GM13976 (cell line): Measurements from ENCODE around the gene EFNA4.

Experiments
- DNase-seq: peaks from one replicate; pipeline ENCODE4 v3.0.0; 2012; ENCODE audit warnings: low spot score
- in situ Hi-C: fragments of 300-500 bp; cut with MboI; formaldehyde crosslinking; loops from one replicate; pipeline ENCODE4 v1.12.0; 2022; ENCODE audit warnings: low sequenced_read_pairs, mixed read lengths, inconsistent platforms; ENCODE audit not compliant: unreplicated experiment
- TF ChIP-seq, protein P1 (sequence below): IDR thresholded peaks from 2 replicates; pipeline ENCODE4 v1.5.1; 2012; ENCODE audit warnings: borderline replicate concordance, mild to moderate bottlenecking; ENCODE audit not compliant: insufficient read depth; ENCODE audit errors: extremely low read depth, missing control alignments, control extremely low read depth

The EFNA4 gene

DNA sequence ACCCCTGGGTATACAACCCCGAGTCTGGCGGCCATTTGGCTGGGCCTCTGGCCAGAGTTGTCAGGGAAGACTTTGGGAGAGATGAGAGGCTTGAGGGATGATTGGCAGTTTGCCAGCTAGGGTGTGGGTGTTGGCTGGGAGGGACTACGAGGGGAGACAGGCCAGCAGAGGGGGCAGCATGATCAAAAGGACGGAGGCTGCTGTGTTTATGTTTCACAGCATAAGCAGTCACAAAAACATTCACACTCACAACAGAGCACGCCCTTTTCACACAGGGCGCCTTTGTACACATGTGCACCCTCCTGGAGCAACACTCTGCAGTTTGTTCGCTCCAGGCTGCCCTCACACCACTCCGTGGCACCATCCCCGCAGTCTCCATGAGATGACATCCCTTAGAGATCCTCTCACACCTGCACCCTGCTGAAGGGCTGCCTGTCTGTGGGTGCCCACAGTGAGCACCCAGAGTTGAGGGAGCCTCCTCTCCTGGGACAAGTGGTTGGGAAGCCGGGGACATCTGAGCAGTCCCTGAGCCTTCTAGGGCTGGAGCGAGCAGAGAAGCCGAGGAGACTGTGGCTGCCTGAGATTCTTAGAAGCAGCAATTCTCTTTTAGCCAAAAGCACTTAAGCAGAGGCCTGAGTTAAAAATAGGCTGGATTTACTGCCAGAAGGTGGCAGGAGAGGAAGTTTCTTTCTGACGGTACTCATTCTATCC lies 30.5 kb downstream of the EFNA4 start:
- in situ Hi-C loops: loop anchor here (5.0 kb wide), 1 partner anchor 73 kb away; no protein-coding TSS in a partner anchor

DNA sequence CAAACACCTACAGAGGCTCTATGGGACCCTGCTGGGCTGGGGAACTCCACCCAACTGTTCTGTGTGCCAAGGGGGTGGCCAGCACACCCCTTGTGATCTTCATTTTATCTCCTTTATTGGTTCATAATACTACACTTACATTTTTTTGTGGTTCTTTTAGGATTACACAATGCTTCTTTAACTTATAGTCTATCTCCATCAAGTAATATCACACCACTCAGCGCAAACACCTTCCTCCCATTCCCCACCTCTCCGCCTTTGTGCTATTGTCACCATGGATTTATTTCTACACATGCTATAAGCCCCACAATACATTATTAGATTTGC lies 31.0 kb downstream of the EFNA4 start:
- DNase-seq: no peak
- in situ Hi-C loops: loop anchor here (5.0 kb wide), 1 partner anchor 73 kb away; no protein-coding TSS in a partner anchor
- TF ChIP-seq, protein P1, sequence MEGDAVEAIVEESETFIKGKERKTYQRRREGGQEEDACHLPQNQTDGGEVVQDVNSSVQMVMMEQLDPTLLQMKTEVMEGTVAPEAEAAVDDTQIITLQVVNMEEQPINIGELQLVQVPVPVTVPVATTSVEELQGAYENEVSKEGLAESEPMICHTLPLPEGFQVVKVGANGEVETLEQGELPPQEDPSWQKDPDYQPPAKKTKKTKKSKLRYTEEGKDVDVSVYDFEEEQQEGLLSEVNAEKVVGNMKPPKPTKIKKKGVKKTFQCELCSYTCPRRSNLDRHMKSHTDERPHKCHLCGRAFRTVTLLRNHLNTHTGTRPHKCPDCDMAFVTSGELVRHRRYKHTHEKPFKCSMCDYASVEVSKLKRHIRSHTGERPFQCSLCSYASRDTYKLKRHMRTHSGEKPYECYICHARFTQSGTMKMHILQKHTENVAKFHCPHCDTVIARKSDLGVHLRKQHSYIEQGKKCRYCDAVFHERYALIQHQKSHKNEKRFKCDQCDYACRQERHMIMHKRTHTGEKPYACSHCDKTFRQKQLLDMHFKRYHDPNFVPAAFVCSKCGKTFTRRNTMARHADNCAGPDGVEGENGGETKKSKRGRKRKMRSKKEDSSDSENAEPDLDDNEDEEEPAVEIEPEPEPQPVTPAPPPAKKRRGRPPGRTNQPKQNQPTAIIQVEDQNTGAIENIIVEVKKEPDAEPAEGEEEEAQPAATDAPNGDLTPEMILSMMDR: no peak

More for the DNA sequence above, 30.5 kb downstream of the EFNA4 start:
- DNase-seq: no peak
- TF ChIP-seq, protein P1: no peak

DNA sequence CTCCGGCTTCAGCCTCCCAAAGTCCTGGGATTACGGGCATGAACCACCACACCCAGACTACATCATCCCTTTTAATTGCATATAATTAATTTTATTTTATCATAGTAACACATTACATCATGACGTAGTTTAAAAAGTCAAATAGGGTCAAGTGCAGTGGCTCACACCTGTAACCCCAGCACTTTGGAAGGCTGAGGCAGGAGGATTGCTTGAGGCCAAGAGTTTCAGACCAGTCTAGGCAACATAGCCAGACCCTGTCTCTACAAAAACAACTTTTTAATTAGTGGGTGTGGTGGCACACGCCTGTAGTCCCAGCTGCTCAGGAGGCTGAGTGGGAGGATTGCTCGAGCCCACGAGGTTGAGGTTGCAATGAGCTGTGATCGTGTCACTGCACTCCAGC lies 35.8 kb downstream of the EFNA4 start:
- in situ Hi-C loops: no loop called here
- no peak for DNase-seq
- TF ChIP-seq, protein P1: no peak

DNA sequence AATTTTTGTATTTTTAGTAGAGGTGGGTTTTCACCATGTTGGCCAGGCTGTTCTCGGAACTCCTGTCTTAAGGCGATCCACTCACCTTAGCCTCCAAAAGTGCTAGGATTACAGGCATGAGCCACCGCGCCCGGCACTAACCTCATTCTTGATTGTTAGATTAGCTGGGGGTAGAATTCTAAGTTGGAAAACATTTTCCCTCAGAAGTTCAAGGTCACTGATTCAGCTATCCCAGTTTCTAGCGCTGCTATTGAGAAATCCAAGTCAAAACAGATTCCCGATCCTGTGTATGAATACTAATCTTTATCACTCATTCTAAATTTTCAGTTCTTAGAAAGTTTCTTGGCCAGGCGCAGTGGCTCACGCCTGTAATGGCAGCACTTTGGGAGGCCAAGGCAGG lies 39.8 kb downstream of the EFNA4 start:
- DNase-seq: no peak
- in situ Hi-C loops: no loop called here
- TF ChIP-seq, protein P1: no peak

DNA sequence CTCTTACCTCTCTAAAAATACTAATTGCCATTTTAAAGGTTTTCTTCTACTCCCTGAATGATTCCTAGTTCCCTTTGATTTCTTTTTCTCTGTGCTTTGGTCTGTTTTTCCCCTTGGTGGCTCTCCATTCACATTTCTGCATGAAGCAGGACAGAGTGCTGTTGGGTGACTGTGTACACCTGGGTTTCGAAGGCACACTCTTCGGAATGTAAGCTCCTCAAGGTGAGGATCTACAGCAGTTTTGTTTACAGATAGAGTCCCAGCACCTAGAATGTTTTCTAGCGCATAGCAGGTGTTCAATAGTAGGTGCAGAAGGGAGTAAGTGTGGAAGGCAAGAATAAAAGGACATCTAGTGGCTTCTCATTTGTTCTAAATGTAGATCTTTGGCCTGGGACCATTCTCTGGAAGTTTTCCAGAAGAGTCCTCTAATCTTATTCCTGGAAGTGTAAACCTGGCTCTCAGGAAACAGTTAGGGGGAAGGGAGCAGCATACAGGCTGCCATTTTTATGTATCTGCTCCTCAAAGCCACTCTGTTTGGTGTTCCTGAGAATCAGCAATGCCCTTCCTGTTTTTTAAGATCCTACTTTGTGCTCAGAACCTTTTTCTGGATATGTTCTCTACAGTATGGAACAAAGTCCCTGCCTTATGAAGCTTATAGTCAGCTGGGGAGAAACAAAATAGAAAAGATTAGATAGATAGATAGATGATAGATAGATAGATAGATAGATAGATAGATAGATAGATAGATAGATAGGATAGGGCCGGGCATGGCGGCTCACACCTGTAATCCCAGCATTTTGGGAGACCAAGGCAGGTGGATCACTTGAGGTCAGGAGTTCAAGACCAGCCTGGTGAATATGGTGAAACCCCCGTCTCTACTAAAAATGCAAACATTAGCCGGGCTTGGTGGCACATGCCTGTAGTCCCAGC lies 41.3 kb downstream of the EFNA4 start:
- TF ChIP-seq, protein P1: no peak
- no peak for DNase-seq
- in situ Hi-C loops: no loop called here

DNA sequence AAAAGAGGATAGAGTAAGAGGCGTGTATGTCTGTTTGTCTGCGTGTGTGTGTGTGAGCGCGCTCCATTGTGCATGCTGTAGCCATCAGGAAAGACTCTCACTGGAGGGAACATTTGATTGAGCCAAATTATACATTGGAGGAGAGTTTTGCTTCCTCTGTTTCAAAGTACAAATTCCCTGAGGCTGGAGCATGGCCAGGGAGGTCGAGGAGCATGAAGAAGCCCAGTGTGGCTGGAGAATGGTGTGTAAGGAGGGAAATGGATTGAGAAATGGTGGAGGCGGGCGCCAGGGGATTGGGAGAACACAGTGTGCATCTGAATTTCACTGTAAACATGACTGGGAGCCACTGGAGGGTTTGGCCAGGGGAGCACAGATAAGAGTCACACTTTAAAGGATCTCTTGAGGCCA lies 42.1 kb downstream of the EFNA4 start:
- no peak for DNase-seq
- in situ Hi-C loops: no loop called here
- TF ChIP-seq, protein P1: no peak
